ENCODE results near the gene CDC42EP4.

DNA sequence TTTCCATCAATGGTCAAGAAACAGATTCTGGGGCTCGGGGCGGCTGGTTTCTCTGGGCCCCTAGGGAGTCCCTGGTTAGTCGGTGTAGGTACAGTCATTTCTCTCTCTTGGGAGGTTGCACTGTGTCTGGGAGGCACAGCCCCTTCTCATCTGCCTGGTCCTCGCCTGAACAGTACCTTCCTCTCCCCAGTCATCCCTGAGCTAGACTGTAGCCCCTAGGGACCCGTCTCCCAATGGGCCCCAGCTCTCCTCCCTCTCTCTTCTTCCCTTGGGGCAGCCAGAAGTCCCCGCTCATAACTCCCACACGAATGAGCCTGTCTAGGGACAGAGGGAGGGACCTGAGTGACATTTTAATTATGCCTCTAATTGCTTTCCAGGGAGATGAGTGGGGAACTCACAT, 29.9 kb downstream of the CDC42EP4 start:
- TF ChIP-seq, protein P1, sequence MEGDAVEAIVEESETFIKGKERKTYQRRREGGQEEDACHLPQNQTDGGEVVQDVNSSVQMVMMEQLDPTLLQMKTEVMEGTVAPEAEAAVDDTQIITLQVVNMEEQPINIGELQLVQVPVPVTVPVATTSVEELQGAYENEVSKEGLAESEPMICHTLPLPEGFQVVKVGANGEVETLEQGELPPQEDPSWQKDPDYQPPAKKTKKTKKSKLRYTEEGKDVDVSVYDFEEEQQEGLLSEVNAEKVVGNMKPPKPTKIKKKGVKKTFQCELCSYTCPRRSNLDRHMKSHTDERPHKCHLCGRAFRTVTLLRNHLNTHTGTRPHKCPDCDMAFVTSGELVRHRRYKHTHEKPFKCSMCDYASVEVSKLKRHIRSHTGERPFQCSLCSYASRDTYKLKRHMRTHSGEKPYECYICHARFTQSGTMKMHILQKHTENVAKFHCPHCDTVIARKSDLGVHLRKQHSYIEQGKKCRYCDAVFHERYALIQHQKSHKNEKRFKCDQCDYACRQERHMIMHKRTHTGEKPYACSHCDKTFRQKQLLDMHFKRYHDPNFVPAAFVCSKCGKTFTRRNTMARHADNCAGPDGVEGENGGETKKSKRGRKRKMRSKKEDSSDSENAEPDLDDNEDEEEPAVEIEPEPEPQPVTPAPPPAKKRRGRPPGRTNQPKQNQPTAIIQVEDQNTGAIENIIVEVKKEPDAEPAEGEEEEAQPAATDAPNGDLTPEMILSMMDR (IDR thresholded peaks at IDR 0.05): no peak
- no peak for TF ChIP-seq POLR2A (IDR thresholded peaks at IDR 0.05)

Data from vagina (tissue), 2 donors.